Femur (tissue), 1 donor: ENCODE results near the gene EEFSEC.

Experiments
- DNase-seq: peaks from one replicate; pipeline ENCODE4 v3.0.0-alpha.2; 2017

The EEFSEC gene

DNA sequence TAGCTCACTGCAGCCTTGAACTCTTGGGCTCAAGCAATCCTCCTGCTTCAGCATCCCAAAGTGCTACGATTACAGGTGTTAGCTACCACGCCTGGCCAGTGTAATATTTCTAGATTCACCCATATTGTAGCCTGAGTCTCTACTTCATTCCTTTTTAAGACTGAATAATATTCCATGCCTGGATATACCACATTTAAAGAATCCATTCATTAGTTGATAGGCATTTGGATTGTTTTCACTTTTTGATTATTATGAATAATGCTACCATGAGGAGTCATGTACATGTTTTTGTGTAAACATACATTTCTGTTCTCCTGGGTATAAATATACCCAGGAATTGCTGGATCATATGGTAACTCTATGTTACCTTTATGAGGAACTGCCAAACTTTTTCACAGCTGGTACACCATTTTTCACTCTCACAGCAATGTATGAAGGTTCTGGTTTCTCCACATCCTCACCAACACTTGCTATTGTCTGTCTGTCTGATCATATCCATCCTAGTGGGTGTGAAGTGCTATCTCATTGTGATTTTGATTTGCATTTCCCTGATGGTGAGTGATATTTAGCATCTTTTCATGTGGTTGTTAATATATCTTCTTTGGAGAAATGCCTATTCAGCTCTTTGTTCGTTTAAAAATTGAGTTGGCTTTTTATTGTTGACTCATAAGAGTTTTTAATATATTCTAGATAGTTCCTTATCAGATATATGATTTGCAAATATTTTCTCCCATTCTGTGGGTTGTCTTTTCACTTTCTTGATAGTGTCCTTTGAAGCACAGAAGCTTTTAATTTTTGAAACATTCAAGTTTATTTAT lies 32.6 kb downstream of the EEFSEC start:
- DNase-seq, result no peak

DNA sequence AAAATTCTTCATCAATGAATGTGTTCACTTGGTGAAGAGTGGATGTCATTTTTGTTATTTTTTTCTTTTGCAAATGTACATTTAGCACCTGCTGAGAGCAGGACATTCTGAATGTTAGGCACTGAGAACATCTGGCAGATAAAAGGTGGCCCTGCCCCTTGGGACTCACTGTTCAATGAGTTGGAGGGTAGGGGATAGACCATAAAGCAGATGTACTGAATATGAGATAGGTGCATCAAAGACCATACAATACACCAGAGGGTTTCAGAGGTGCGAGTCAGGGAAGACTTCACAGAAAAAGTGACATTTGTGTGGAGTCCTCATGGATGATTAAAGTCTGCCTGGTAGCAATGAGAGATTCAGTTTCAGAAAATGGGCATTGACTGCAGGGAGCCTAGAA lies 34.2 kb downstream of the EEFSEC start:
- no peak for DNase-seq

DNA sequence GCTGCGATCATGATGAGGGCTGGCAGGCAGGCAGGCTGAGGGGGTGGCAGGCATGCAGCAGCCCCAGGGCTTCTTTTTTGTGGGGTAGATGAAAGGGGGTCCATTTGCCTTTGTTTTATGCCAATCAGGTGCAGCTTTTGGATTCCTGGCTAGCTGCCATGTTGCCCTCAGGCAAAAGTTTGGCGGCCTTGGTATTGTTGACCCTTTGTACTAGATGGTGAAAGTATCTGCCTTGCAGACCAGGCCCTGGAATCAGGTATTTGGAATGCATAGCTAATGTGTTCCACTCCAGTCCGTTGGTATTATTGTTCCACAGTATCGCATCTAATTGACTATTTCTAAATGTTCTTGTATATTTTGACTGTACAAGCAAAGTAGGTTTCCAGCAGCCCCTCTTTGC lies 35.0 kb downstream of the EEFSEC start:
- DNase-seq, result no peak

DNA sequence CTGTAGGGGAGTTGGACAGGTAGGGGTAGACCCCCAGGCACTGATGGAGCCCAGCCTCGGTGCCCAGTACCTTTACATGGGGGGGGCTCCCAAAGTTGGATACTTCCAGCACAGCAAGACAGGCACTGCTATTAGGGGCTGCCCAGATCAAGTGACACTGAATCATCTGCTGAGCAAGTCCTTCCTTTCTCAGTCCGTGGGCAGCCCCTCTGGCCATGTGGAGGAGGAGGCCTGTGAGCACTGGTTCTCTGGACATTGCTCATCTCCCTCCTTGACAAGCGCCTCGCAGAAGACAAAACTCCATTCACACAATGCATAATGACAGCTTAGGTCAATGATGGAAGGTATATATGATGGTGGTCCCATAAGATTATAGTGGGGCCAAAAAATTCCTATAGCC lies 35.7 kb downstream of the EEFSEC start:
- no peak for DNase-seq

DNA sequence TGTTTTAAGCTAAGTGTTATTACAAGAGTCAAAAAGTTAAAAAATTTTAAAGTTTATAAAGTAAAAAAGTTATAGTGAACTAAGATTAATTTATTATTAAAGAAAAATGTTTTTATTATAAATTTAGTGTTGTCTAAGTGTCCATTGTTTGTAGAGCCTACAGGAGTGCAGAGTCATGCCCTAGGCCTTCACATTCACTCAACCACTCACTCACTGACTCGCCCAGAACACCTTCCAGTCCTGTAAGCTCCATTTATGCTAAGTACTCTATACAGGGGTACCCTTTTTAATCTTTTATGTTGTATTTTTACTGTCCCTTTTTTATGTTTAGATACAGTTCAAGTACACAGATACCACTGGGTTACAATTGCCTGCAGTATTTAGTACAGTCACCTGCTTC lies 37.2 kb downstream of the EEFSEC start:
- DNase-seq, result no peak

DNA sequence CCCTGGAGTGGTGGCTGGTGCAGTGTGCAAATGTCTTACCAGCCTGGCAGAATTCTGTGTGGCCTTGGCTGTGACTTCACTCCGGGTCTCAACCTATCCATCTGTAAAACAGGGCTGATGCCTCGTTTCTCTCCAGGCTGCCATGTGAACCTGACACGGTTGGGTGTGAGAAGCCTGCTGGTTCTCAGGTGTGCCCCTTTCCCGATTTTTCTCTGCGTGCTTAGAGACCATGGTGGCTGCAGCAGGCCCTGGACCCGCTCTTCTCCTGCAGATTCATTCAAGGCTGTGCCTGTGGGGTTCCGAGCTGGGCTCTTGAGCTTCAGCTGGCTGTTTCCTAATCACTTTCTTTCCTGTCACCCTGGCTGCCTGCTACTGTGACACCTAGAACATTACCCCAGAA lies 38.9 kb downstream of the EEFSEC start:
- no peak for DNase-seq

DNA sequence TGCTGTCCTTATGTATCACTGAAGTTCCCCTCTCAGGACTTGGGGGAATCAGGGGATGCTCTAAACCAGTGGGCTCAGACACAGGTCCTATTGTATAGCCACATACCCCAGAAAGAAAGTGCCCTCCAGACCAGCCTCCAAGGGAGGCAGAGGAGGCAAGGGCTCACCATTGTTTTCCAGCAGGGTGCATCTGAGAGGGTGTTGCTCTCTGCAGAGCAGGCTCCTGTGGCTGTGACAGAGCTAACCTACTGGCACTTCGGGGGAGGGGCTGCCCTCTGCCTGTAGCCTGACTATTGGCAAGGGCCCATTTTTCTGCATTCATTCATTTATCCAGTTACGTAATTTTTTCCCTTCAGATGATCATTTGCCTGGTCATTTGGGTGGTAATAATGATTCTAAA lies 39.9 kb downstream of the EEFSEC start:
- DNase-seq, result no peak

DNA sequence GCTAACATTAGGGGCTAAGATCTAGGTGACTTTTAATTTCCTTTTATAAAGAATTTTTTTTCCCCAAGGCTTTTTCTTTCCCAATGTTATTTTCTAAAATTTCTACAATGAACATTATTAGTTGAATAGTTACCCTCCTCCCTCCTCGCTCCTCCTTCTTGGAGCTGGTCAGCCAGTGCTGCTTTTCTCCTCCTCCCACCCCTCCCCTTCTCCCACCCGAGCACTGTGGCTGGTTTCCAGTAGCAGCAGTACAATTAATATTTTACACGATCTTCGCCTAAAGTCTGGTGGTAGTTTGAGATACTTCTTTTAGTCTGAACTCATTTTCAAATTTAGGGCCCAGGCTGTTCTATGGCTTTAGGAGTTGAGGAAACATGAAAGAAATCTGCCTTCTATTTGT lies 41.6 kb downstream of the EEFSEC start:
- no peak for DNase-seq

DNA sequence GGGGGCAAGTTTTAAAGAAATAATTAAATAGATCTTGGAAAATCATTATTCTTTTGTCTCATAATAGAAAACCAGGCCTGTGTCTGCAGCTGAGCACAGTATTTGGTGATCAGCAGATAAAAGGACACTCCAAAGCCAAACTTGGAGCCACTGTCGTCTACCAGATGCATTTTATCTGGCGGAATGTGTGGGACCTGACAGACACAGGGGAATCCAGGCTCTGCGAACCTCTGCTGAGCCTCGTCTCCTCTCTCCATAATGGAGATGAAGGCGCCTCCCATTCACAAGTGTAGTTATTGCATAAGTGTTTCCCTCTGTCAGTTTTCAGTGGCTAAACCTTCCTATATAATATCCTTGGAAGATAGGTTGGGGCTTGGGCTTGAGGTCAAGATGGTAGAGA lies 42.1 kb downstream of the EEFSEC start:
- DNase-seq, result no peak

DNA sequence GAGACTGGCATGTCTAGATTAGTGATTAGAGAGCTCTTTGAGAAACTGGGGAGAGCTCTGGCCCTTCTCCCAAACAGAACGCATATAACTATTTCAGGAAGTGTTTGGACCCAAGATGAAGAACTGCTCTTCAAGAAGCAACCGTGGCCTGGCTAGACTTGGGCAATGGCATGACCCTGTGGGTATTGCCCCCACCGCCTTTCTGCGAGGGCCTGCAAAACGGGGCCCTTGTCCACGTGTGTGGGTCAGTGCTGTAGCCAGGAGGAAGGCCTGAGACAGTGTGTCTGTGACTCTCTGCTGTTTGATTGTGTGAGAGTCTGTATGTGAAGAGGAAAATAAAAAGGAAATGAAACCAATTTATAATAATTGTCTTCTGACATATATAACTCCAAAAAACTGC lies 42.5 kb downstream of the EEFSEC start:
- DNase-seq, result no peak

DNA sequence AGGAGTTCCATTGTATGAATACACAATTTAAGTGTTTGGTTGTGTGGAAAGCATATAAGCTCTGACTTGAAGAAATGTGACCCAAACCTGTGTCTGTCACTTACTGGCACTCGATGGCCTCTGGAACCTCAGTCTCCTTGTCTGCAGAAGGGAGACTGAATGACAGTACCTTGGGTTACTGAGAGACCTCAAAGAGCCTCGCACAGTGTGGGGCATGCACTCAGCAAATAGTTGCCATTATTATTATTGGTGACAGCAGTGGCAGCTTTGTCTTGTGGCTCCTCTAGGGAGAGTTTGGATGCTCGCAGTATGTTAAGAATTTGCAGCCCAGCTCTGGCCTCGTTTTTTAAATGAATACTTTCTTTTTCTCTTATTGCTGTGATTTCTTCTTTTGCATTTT lies 43.4 kb downstream of the EEFSEC start:
- DNase-seq, result no peak

DNA sequence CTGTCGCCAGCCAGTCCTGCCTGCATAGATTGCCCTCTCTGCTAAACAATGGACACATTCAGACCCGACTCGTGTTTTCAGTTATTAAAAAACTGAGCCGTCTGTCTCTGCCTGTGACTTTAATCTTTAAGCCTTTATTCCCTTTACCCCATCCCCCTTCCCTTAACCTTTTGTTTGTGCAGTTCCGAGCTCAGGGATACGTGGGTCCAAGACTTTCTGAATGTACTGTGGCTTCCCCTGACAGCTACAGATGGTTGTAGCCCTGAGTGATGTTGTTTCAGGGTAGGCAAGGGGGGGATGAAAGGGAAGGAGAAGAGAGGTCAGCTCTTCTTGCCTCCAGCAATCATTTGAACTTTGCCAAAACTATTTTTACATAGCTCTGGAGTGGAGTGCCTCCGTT lies 44.6 kb downstream of the EEFSEC start:
- no peak for DNase-seq

DNA sequence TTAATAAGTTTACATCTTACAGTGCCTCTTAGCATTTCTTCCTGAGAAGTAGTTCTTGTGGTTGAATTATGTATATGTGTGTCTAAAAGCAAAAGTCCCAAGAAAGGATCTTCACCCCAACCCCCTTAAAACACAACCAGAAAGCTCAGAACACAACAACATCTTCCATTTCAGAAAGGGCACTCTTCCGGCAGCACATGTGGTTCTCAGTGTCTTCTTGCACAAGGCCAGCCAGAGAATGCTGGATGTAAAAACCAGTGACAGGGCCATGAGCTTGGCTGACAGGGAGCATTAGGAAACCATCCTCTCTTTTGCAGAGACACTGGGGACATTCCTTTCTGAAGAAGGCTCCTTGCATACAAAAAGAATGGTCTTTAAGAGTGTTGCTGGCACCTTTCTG lies 45.0 kb downstream of the EEFSEC start:
- no peak for DNase-seq

DNA sequence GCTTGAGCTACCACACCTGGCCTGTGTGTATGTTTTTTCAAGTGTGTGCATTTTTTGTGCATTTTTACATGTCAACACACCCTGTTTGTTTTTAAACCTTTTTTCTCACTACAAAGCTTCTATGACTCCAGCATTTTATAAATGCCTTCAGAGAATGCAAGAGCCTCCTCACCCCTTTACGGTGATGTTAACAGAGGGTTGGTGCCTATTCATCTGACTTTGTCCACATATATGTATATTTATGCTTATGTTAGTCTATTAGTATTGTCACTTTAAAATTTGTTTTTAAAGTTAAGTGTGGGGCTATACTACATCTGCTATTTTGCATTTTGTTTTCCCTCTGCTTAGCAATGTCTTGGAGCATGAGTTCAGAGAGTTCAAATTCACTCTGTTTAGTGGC lies 45.8 kb downstream of the EEFSEC start:
- no peak for DNase-seq

DNA sequence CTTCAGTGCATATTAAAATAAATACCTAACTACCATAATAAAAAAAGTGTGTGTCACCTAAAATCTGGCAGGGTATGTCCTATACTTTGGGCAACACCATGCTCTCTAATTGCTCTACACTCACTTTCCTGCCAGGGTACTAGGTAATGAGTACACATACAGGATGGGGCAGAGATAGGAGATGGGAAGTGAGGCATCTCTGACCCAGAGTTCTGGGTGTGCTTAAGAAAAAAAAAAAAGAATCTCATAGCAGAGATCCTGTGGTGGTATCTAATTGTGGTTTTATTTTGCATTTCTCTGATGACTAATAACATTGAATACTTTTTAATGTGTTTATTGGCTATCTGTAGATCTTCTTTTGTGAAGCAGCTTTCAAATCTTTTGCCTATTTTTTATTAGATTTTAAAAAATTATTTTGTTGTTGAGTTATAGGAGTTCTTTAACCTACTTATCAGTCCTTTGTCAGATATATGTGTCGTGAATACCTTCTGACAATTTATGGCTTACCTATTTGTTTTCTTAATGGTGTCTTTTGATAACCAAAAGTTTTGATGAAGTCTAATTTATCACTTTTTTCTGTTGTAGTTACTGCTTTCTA lies 48.0 kb downstream of the EEFSEC start:
- DNase-seq, result no peak

DNA sequence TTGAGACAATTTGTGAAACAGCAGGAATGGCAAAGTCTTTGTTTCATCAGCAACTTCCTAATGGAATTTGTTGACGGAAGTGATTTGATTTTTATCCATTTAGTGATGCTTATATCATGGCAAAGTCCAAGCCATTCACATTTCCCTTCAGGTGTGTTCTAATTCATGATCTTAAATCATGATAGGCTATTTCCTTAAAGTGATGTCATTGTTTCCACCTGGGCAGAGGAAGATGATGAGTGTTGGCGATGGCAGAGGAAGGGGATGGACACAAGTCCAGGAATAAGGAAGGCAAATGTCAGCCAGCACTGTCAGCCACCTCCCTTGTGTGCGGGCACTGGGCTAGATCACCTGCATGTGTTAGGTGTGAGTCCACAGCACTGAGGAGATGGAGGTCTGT lies 49.9 kb downstream of the EEFSEC start:
- no peak for DNase-seq

DNA sequence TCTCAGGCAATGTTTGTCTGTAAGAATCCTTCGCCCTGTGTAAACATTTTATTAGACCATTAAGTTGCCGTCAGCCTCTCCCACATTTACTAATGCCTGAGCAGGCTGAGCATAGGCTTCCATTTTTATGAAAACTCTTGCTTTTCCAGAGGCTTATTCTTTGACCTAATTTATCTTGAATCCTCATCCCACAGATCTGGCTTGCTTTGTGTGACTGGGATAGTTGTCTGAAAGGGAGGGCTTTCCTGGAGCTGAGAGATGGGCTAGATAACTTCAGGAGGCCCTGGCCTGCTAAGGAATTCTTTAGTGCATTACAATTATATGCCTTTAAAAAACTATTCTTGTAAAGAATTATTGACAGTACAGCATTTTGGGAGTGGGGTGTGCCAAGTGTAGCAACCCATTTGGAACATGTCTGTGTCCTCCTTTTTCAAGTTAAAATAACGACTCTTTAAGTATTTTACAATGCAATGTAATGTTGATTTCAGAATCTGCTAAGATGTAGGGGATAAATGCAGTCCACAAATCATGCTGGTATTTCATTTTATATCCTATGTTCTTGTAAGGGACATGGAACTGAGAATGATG lies 52.4 kb downstream of the EEFSEC start:
- DNase-seq, result no peak

DNA sequence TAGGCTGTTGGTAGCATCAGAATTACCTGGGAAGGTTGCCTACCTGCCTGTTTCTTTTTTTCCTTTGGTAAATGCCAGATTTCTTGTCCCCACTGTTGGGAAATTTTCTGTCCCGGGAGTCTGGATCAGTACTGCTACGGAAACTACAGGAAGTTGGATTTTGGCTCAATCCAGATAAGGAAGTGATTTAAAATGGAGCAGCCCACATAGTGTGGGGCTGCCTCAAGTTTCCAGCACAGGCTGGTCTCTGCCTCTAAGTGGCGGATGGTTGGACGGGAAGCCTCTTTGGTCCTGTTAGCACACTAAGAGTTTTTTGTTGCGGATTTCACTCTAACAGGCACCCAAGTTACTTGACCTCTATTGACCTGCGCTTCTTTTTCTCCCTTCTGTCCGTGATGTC lies 54.7 kb downstream of the EEFSEC start:
- DNase-seq, result no peak

DNA sequence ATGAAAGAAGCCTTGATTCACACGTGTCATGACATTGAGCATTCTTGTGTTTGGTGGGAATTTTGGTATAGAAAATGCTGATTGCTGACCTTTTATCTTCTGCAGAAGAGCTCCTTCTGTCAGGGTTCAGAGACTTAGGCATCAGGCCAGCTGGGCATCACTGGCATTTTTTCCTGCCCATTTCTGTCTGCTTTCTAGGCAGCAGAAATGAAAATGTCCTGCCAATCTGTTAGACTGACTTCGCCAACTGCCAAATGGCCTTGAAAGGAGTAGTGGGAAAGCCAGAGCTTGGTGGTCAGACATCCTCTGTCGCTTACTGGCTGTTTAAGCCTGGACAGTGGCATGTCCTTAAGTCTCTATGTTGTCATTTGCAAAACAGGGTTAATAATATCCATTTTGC lies 57.4 kb downstream of the EEFSEC start:
- DNase-seq, result no peak

DNA sequence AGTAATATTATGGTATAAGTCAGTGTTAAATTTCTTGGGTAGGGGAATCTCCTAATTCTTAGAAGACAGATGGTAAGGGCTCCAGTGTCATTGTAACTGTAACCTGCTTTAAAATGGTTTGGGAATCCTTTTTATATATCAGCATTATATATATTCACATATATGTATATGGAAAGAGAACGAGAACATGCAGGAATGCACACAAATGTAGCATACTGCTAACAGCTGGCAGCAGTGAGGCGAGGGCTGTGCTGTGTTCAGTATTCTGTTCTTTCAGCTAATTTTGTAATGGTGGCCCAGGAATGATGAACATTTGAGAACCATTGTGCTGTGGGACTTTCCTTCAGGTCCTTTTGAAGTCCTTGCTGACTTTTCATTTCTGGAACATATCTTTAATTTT lies 60.8 kb downstream of the EEFSEC start:
- DNase-seq, result no peak

DNA sequence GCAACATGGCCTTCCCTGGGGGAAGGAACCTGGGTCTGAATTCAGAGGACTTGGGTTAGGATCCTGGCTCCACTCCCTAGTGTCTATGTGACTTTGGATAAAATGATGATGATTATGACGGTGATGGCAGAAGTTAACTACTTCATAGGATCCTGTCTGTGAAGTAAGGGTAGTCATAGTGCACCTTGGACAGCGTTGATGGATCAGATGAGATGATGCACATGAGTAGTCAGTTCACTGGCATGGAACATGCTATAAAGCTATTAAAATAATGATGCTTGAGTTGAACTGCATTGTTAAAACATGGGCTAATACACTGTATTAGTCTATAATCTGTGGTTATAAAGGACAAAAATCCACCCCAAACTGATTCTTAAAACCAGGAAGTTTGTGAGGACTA lies 62.0 kb downstream of the EEFSEC start:
- no peak for DNase-seq

DNA sequence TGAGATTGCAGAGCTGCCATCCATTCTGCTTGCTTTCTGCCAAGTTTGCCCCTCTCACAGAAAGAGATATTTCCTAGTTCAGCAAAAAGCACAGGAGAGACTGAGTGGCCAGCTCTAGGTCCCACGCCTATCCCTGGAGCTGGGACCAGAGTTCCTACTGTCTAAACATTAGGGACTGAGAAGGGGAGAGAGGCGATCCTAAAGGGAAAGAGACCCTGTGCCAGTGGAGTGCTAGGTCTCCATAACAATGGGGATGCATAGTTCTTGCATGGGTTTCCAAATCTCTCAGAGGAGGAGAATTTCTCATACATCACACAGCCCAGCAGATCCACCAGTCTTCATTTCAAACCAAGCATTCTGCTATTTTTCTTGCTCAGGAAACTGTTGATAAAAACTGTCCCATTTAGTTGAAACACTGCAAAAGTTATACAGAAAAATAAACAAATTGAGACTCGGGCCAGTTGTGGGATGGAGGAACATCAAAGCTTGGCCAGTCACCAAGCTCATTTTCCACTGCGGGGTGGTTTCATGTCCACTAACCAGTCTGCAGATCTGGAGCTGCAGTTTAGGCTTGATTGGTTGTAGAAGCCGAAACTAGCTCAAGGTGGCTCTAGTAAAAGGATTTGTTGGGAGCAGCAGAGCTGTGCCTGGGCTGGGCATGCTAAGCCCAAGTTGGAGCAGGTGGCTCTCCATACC lies 62.7 kb downstream of the EEFSEC start:
- no peak for DNase-seq

DNA sequence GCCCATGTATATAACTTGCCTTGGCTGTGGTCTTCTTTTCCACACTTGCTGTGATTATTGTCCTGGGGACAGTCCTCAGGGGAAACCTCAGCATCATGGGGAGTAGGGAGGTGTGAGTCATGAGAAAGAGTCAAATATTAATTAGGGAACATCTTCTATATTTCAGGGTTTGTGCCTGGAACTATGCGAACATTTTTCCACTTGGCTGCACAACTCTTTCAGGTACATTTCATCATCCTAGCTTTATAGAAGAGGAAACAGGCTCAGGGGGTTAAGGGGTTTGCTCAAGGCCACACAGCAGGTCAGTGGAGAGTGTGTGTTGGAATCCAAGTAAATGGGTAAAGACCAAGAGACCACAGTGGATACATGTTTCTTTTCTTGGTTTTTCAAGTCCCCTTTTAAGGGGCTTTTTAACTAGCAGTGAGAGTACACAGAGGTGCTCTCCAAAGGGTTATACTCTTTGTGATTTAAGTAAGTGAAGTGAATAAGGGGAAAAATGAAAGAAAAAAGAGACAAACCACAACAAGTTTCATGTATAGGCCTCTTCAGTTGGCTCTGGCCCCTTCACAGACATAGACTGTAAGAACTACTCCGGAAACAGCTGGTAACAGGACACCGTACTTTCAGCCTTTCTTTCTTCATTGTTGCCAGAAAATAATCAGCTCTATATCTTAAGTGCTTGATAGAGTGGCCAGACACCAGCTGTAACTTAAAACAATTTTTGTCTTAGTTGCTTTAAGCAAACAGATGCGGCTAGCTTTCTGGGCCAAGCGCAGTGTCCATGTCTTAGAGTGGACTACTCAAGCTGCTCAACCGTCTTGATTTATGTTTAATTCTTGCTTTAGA lies 64.6 kb downstream of the EEFSEC start:
- no peak for DNase-seq
